ENCODE data around the gene ATMIN. TPM values are rescaled to one million over a fixed set of nuclear protein-coding genes. Genes with fewer than 3 reads are reported as not detected.
A peak's percentile ranks its signal among the peaks of the same experiment; 100 is the strongest.

ATMIN gene
- total RNA-seq, 5 donors from 2014 or later (not counting 1 experiment from before 2014, with no cell fraction given) = 30.2 to 36.2 (median 31.8) TPM

- Histone ChIP-seq H3K4me3 (ENCODE audit: control insufficient read depth in 1 of 2, extremely low read depth in 1 of 2, low read length in 1 of 2) (peak overlapping the region in 1 of 2 donors; percentile 83), H3K9me3 (no peaks in the 10 kb centered on the region), H3K36me3 (ENCODE audit: control insufficient read depth in 2 of 2, extremely low read depth in 1 of 2, insufficient read depth in 1 of 2, low read length in 1 of 2) (no peaks in the 10 kb centered on the region), H3K27ac (ENCODE audit: low read length) (peak overlapping the region; percentile 79), H3K27me3 (replicated peaks in 1 of 2; ENCODE audit: control insufficient read depth in 2 of 2, extremely low read depth in 1 of 2, insufficient read depth in 2 of 2, low read length in 1 of 2) (no peaks in the 10 kb centered on the region), H3K4me1 (ENCODE audit: control insufficient read depth in 1 of 2, extremely low read depth in 1 of 2, insufficient read depth in 2 of 2, low read length in 2 of 2) (peaks cover 11 to 29% of the 10 kb centered on the region in 2 experiments)
- ATAC-seq (replicated peaks in 1 of 4) (no peak), DNase-seq (peak in 2 of 35 experiments; percentile 8 to 42)
- peaks cover 13% of the 10 kb centered on the region for H3K36me3 Mint-ChIP-seq
- H3K9me3 Mint-ChIP-seq = no peaks in the 10 kb centered on the region
- WGBS (ENCODE audit: insufficient coverage) = 58% methylated on average over 4 of the region's 11 CpGs
- H3K4me3 Mint-ChIP-seq = peak overlapping the region; percentile 68 to 88 (median 78)
- peaks cover 63 to 75% (median 74%) of the 10 kb centered on the region in 3 donors for H3K4me1 Mint-ChIP-seq
- peak overlapping the region; percentile 82 to 93 for H3K27ac Mint-ChIP-seq
- CTCF ChIA-PET = interaction anchor here (0.5 to 2.2 kb wide), 24 partner anchors 7 to 91 kb away, joined by 3 to 10 read pairs (median 4); partner anchors contain the start of genes ATMIN (in 2 of the 2) and C16orf46 (in 1 of the 2)
- H3K27me3 Mint-ChIP-seq = no peaks in the 10 kb centered on the region
- POLR2A ChIA-PET = interaction anchor here (0.6 to 0.7 kb wide), 3 partner anchors 10 to 1398 kb away, joined by 3 to 4 read pairs (median 3); no protein-coding TSS in a partner anchor
Measured at GRCh38 chr16:81003610-81004460, 31.8 kb upstream of the ATMIN start.

GRCh38 chr16:81004646-81005353 lies 30.8 kb upstream of the ATMIN start:
- WGBS (ENCODE audit: insufficient coverage) = 53% methylated on average over 4 of the region's 14 CpGs
- peaks cover 8% of the 10 kb centered on the region for H3K36me3 Mint-ChIP-seq

GRCh38 chr16:81005610-81006161 lies 30.0 kb upstream of the ATMIN start:
- peaks cover 3% of the 10 kb centered on the region for H3K36me3 Mint-ChIP-seq
- ChIA-PET CTCF (interaction anchor here (1.4 to 4.9 kb wide), 4 partner anchors 11 to 31 kb away, joined by 5 to 29 read pairs (median 7); partner anchors contain the start of gene ATMIN (in 1 of the 2)), POLR2A (interaction anchor here in 1 of 2 donors (0.6 to 2.0 kb wide), 2 partner anchors 31 to 71 kb away, joined by 6 to 9 read pairs; partner anchors contain the start of gene C16orf46)
- peak overlapping the region; percentile 96 for H3K27ac ChIP-seq (ENCODE audit: low read length)
- no peaks in the 10 kb centered on the region for H3K9me3 ChIP-seq
- ATAC-seq (replicated peaks in 1 of 4) = no peak
- H3K4me1 Mint-ChIP-seq = peaks cover 48 to 58% (median 56%) of the 10 kb centered on the region in 3 donors
- H3K36me3 ChIP-seq (ENCODE audit: control insufficient read depth in 2 of 2, extremely low read depth in 1 of 2, insufficient read depth in 1 of 2, low read length in 1 of 2) = no peaks in the 10 kb centered on the region
- H3K27ac Mint-ChIP-seq = peak overlapping the region; percentile 94 to 100
- no peaks in the 10 kb centered on the region for H3K9me3 Mint-ChIP-seq
- peak in 1 of 35 experiments; percentile 27 for DNase-seq
- no peaks in the 10 kb centered on the region for H3K27me3 ChIP-seq (replicated peaks in 1 of 2; ENCODE audit: control insufficient read depth in 2 of 2, extremely low read depth in 1 of 2, insufficient read depth in 2 of 2, low read length in 1 of 2)
- peaks cover 11 to 29% of the 10 kb centered on the region in 2 experiments for H3K4me1 ChIP-seq (ENCODE audit: control insufficient read depth in 1 of 2, extremely low read depth in 1 of 2, insufficient read depth in 2 of 2, low read length in 2 of 2)
- H3K27me3 Mint-ChIP-seq = no peaks in the 10 kb centered on the region
- H3K4me3 Mint-ChIP-seq = peak overlapping the region; percentile 88 to 97 (median 93)
- WGBS (ENCODE audit: insufficient coverage) = 41% methylated on average over 7 of the region's 18 CpGs
- H3K4me3 ChIP-seq (ENCODE audit: control insufficient read depth in 1 of 2, extremely low read depth in 1 of 2, low read length in 1 of 2) = peak overlapping the region; percentile 83 to 91

More at GRCh38 chr16:81004646-81005353, 30.8 kb upstream of the ATMIN start:
- DNase-seq (peak in 14 of 35 experiments; percentile 11 to 80 (median 25)), ATAC-seq (replicated peaks in 1 of 4) (no peak)
- CTCF ChIA-PET = interaction anchor here (0.5 to 4.9 kb wide), 20 partner anchors 8 to 90 kb away, joined by 3 to 29 read pairs (median 5); partner anchors contain the start of gene ATMIN (in 2 of the 2)
- peaks cover 11 to 29% of the 10 kb centered on the region in 2 experiments for H3K4me1 ChIP-seq (ENCODE audit: control insufficient read depth in 1 of 2, extremely low read depth in 1 of 2, insufficient read depth in 2 of 2, low read length in 2 of 2)
- H3K4me3 Mint-ChIP-seq = peak overlapping the region; percentile 68 to 88 (median 78)
- H3K27me3 ChIP-seq (replicated peaks in 1 of 2; ENCODE audit: control insufficient read depth in 2 of 2, extremely low read depth in 1 of 2, insufficient read depth in 2 of 2, low read length in 1 of 2) = no peaks in the 10 kb centered on the region
- peak overlapping the region; percentile 79 for H3K27ac ChIP-seq (ENCODE audit: low read length)
- peak overlapping the region; percentile 82 to 93 for H3K27ac Mint-ChIP-seq
- H3K27me3 Mint-ChIP-seq = no peaks in the 10 kb centered on the region
- no peaks in the 10 kb centered on the region for H3K9me3 Mint-ChIP-seq
- H3K4me1 Mint-ChIP-seq = peaks cover 53 to 65% (median 65%) of the 10 kb centered on the region in 3 donors
- no peaks in the 10 kb centered on the region for H3K36me3 ChIP-seq (ENCODE audit: control insufficient read depth in 2 of 2, extremely low read depth in 1 of 2, insufficient read depth in 1 of 2, low read length in 1 of 2)
- no peaks in the 10 kb centered on the region for H3K9me3 ChIP-seq
- POLR2A ChIA-PET = interaction anchor here (0.6 to 0.7 kb wide), 5 partner anchors 11 to 1399 kb away, joined by 3 to 6 read pairs (median 3); no protein-coding TSS in a partner anchor
- peak overlapping the region in 1 of 2 donors; percentile 83 for H3K4me3 ChIP-seq (ENCODE audit: control insufficient read depth in 1 of 2, extremely low read depth in 1 of 2, low read length in 1 of 2)

- ChIA-PET CTCF (interaction anchor here in 1 of 2 donors (0.6 to 4.9 kb wide), 6 partner anchors 9 to 80 kb away, joined by 3 to 29 read pairs (median 4); partner anchors contain the start of genes ATMIN and C16orf46), POLR2A (interaction anchor here in 1 of 2 donors (2.0 kb wide), 1 partner anchor 70 kb away, joined by 9 read pairs; the partner anchor contains the start of gene C16orf46)
- no peaks in the 10 kb centered on the region for H3K27me3 Mint-ChIP-seq
- peak in 28 of 35 experiments; percentile 27 to 74 (median 54) for DNase-seq
- ATAC-seq (replicated peaks in 1 of 4) = peak; percentile 17 to 34 (median 28)
- peaks cover 48 to 54% (median 51%) of the 10 kb centered on the region in 3 donors for H3K4me1 Mint-ChIP-seq
- H3K9me3 ChIP-seq = no peaks in the 10 kb centered on the region
- H3K27ac Mint-ChIP-seq = peak overlapping the region; percentile 100
- H3K9me3 Mint-ChIP-seq = no peaks in the 10 kb centered on the region
- H3K27me3 ChIP-seq (replicated peaks in 1 of 2; ENCODE audit: control insufficient read depth in 2 of 2, extremely low read depth in 1 of 2, insufficient read depth in 2 of 2, low read length in 1 of 2) = no peaks in the 10 kb centered on the region
- H3K4me3 ChIP-seq (ENCODE audit: control insufficient read depth in 1 of 2, extremely low read depth in 1 of 2, low read length in 1 of 2) = peak overlapping the region; percentile 83 to 91
- H3K27ac ChIP-seq (ENCODE audit: low read length) = peak overlapping the region; percentile 96
- no peaks in the 10 kb centered on the region for H3K36me3 Mint-ChIP-seq
- H3K4me1 ChIP-seq (ENCODE audit: control insufficient read depth in 1 of 2, extremely low read depth in 1 of 2, insufficient read depth in 2 of 2, low read length in 2 of 2) = peaks cover 11 to 29% of the 10 kb centered on the region in 2 experiments
- 0% methylated on average over 46 of the region's 50 CpGs for WGBS (ENCODE audit: insufficient coverage)
- no peaks in the 10 kb centered on the region for H3K36me3 ChIP-seq (ENCODE audit: control insufficient read depth in 2 of 2, extremely low read depth in 1 of 2, insufficient read depth in 1 of 2, low read length in 1 of 2)
- H3K4me3 Mint-ChIP-seq = peak overlapping the region; percentile 88 to 97 (median 93)
Measured at GRCh38 chr16:81006211-81006812, 29.3 kb upstream of the ATMIN start.

GRCh38 chr16:81006813-81007695 lies 28.6 kb upstream of the ATMIN start, which contains the start of the genes CENPN and CMC2:
Gene CENPN (plus strand): TSS chr16:81007214. CDS start chr16:81011940, 4,726 bp downstream.
Gene CMC2 (minus strand): TSS chr16:81006885. CDS start chr16:80997394, 9,491 bp downstream.
- H3K9me3 Mint-ChIP-seq = no peaks in the 10 kb centered on the region
- H3K4me3 Mint-ChIP-seq = peak within 1 kb of the TSS; percentile 88 to 97 (median 93)
- ATAC-seq (replicated peaks in 1 of 4) = peak; percentile 82 to 86 (median 85)
- Histone ChIP-seq H3K27me3 (replicated peaks in 1 of 2; ENCODE audit: control insufficient read depth in 2 of 2, extremely low read depth in 1 of 2, insufficient read depth in 2 of 2, low read length in 1 of 2) (no peaks in the 10 kb centered on the region), H3K9me3 (no peaks in the 10 kb centered on the region), H3K36me3 (ENCODE audit: control insufficient read depth in 2 of 2, extremely low read depth in 1 of 2, insufficient read depth in 1 of 2, low read length in 1 of 2) (no peaks in the 10 kb centered on the region), H3K27ac (ENCODE audit: low read length) (peak within 1 kb of the TSS; percentile 96), H3K4me3 (ENCODE audit: control insufficient read depth in 1 of 2, extremely low read depth in 1 of 2, low read length in 1 of 2) (peak within 1 kb of the TSS; percentile 83 to 91), H3K4me1 (ENCODE audit: control insufficient read depth in 1 of 2, extremely low read depth in 1 of 2, insufficient read depth in 2 of 2, low read length in 2 of 2) (peaks cover 11 to 29% of the 10 kb centered on the region in 2 experiments)
- ChIA-PET CTCF (interaction anchor here in 1 of 2 donors (0.6 to 4.9 kb wide), 6 partner anchors 9 to 81 kb away, joined by 3 to 29 read pairs (median 4); partner anchors contain the start of genes ATMIN and C16orf46), POLR2A (interaction anchor here in 1 of 2 donors (2.0 kb wide), 1 partner anchor 69 kb away, joined by 9 read pairs; the partner anchor contains the start of gene C16orf46)
- WGBS (ENCODE audit: insufficient coverage) = under 1% methylated on average over 73 of the region's 75 CpGs
- H3K27ac Mint-ChIP-seq = peak within 1 kb of the TSS; percentile 100
- peak; percentile 96 to 99 (median 98) for DNase-seq
- H3K4me1 Mint-ChIP-seq = peaks cover 43 to 47% (median 44%) of the 10 kb centered on the region in 3 donors
- peaks cover 4% of the 10 kb centered on the region for H3K36me3 Mint-ChIP-seq
- no peaks in the 10 kb centered on the region for H3K27me3 Mint-ChIP-seq
